ENCODE results near the gene OR12D2.
"Not testable (repeated sequence)": the region's sequence is repeated elsewhere in the genome, so short reads cannot be mapped to it uniquely, and the experiment has no call there.

Gene OR12D2, protein sequence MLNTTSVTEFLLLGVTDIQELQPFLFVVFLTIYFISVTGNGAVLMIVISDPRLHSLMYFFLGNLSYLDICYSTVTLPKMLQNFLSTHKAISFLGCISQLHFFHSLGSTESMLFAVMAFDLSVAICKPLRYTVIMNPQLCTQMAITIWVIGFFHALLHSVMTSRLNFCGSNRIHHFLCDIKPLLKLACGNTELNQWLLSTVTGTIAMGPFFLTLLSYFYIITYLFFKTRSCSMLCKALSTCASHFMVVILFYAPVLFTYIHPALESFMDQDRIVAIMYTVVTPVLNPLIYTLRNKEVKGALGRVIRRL

GRCh38 chr6:29395331-29395730, at the start of gene OR12D2:
OR12D2 (plus strand) TSS chr6:29395631; CDS start chr6:29396700, 1,069 bp downstream.
- H3K4me3 ChIP-seq (ENCODE audit: control insufficient read depth, low read depth, low read length): no peak within 1 kb of the TSS
- DNase-seq (ENCODE audit: low read depth): no peak
- TF ChIP-seq, protein P1, sequence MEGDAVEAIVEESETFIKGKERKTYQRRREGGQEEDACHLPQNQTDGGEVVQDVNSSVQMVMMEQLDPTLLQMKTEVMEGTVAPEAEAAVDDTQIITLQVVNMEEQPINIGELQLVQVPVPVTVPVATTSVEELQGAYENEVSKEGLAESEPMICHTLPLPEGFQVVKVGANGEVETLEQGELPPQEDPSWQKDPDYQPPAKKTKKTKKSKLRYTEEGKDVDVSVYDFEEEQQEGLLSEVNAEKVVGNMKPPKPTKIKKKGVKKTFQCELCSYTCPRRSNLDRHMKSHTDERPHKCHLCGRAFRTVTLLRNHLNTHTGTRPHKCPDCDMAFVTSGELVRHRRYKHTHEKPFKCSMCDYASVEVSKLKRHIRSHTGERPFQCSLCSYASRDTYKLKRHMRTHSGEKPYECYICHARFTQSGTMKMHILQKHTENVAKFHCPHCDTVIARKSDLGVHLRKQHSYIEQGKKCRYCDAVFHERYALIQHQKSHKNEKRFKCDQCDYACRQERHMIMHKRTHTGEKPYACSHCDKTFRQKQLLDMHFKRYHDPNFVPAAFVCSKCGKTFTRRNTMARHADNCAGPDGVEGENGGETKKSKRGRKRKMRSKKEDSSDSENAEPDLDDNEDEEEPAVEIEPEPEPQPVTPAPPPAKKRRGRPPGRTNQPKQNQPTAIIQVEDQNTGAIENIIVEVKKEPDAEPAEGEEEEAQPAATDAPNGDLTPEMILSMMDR (IDR thresholded peaks at IDR 0.05; ENCODE audit: control insufficient read depth, insufficient read depth, low read depth, low read length, missing control alignments): no peak

GRCh38 chr6:29349348-29349747, 46.1 kb upstream of the OR12D2 start:
- DNase-seq (ENCODE audit: low read depth); H3K4me3 ChIP-seq (ENCODE audit: control insufficient read depth, low read depth, low read length): not testable (repeated sequence)

DNA sequence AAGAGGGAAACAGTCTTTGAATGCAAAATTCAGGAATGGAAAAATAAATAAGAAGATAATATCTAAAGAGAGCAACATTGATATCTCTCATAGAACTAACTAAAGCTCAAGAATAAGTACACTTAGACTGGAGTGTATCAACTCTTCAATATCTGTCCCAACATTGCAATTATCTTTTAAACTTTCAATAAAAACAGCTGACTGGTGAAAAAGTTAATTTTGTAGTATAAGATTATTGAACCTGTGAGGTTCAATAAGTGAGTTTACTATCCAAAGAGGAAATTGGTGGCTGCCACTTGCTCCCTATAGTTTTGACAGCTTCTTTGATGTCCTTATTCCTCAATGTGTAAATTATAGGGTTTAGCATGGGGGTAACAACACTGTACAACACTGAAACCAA, 40.5 kb upstream of the OR12D2 start:
- no peak for DNase-seq (ENCODE audit: low read depth)
- TF ChIP-seq, protein P1 (IDR thresholded peaks at IDR 0.05; ENCODE audit: control insufficient read depth, insufficient read depth, low read depth, low read length, missing control alignments): no peak
- H3K4me3 ChIP-seq (ENCODE audit: control insufficient read depth, low read depth, low read length): no peak overlapping the region

DNA sequence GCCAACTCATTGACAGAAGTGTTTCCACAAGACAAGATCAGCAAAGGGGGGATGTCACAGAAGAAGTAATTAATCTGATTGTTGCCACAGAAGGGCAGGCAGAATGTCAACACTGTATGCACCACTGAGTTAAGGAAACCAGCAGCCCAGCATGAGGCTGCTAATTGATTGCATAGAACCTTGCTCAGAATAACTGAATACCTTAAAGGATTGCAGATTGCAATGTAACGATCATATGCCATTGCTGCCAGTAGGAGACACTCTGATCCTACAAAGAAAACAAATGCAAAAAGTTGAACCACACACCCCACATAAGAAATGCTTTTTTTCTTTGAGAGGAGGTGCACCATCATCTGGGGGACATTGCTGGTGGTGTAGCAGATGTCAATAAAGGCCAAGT, 39.8 kb upstream of the OR12D2 start:
- TF ChIP-seq, protein P1 (IDR thresholded peaks at IDR 0.05; ENCODE audit: control insufficient read depth, insufficient read depth, low read depth, low read length, missing control alignments): no peak
- no peak for DNase-seq (ENCODE audit: low read depth)

DNA sequence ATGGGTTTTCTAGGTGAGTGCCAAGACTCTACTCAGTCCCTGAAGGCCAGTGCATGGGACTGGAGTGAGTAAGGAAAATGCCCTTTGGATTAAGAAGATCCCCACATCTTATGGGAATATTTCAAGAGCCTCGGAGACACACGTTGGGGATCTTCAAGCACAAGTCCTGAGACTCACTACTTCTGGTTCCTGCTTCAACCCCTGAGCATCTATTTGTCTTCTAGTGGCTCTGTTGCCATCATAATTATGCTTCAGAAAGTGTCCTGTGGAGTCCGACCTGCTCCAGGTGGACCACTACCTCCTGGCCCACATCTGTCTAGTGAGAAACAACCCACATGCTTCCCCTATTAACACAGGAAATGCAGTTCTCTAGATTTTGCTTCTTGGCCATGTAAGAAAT, 26.7 kb upstream of the OR12D2 start, which contains the start of gene OR5V1:
OR5V1 (minus strand) TSS at position 101 of the 400 bp plus-strand sequence. CDS start 12,670 bp downstream, outside the sequence.
- no peak for DNase-seq (ENCODE audit: low read depth)
- no peak within 1 kb of the TSS for H3K4me3 ChIP-seq (ENCODE audit: control insufficient read depth, low read depth, low read length)
- TF ChIP-seq, protein P1 (IDR thresholded peaks at IDR 0.05; ENCODE audit: control insufficient read depth, insufficient read depth, low read depth, low read length, missing control alignments): no peak

More for the DNA sequence above, 39.8 kb upstream of the OR12D2 start:
- no peak overlapping the region for H3K4me3 ChIP-seq (ENCODE audit: control insufficient read depth, low read depth, low read length)

DNA sequence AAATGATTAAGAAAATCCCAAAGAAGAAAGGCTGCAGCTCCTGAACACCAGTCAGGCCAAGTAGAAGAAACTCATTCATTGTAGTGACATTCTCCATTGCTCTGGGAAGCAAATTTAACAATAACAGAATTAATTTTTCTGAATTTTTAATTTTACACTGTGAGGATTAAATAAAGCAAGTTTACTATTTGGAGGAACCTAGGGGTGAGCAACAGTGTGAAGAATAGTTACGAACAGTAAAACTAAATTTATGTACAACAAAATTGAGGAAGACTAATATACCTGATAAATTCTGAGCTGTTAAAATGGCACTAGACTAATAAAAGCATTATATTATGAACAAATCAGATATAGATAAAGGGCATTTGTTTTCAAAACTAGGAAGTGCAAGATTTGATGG, 20.2 kb upstream of the OR12D2 start, which contains the start of gene OR12D3:
OR12D3 (minus strand) TSS at position 101 of the 400 bp plus-strand sequence; CDS start at position 97, 4 bp downstream.
- TF ChIP-seq, protein P1 (IDR thresholded peaks at IDR 0.05; ENCODE audit: control insufficient read depth, insufficient read depth, low read depth, low read length, missing control alignments): no peak
- DNase-seq (ENCODE audit: low read depth): no peak
- H3K4me3 ChIP-seq (ENCODE audit: control insufficient read depth, low read depth, low read length): no peak within 1 kb of the TSS

- no peak overlapping the region for H3K4me3 ChIP-seq (ENCODE audit: control insufficient read depth, low read depth, low read length)
- TF ChIP-seq, protein P1 (IDR thresholded peaks at IDR 0.05; ENCODE audit: control insufficient read depth, insufficient read depth, low read depth, low read length, missing control alignments): no peak
- no peak for DNase-seq (ENCODE audit: low read depth)
Measured at GRCh38 chr6:29376003-29376402, 19.4 kb upstream of the OR12D2 start.
